RWPE2 (cell line): ENCODE measurements around the gene MGMT.

Experiments used
- ATAC-seq: fragments of 200-7000 bp; cut with Tn5 transposase; 3 replicates; pipeline ENCODE4 v1.9.1; 2021; ENCODE audit warnings: low read depth
- DNase-seq: peaks from one replicate; pipeline ENCODE4 v3.0.0-alpha.2; 2020; ENCODE audit warnings: low spot score
- H3K27ac ChIP-seq: fragments of 450-650 bp; 2 replicates; pipeline ENCODE4 v1.5.1; 2017; ENCODE audit warnings: mild to moderate bottlenecking; ENCODE audit not compliant: poor library complexity, severe bottlenecking
- H3K27me3 ChIP-seq: fragments of 250-450 bp; sonication (Bioruptor Pico); 2 replicates; pipeline ENCODE4 v1.5.1; 2021; ENCODE audit warnings: mild to moderate bottlenecking, moderate library complexity; ENCODE audit not compliant: insufficient read depth, poor library complexity, severe bottlenecking
- H3K36me3 ChIP-seq: fragments of 250-450 bp; sonication (Bioruptor Pico); 2 replicates; pipeline ENCODE4 v1.5.1; 2020; ENCODE audit warnings: low read depth, mild to moderate bottlenecking, moderate library complexity
- H3K4me1 ChIP-seq: fragments of 250-450 bp; sonication (Bioruptor Pico); 2 replicates; pipeline ENCODE4 v1.5.1; 2021; ENCODE audit warnings: mild to moderate bottlenecking, moderate library complexity; ENCODE audit not compliant: insufficient read depth, poor library complexity, severe bottlenecking
- H3K4me3 ChIP-seq: fragments of 250-450 bp; sonication (Bioruptor Pico); 2 replicates; pipeline ENCODE4 v1.5.1; 2021; ENCODE audit warnings: mild to moderate bottlenecking, moderate library complexity; ENCODE audit not compliant: severe bottlenecking
- H3K9me3 ChIP-seq: fragments of 250-450 bp; sonication (Bioruptor Pico); 2 replicates; pipeline ENCODE4 v1.5.1; 2021; ENCODE audit warnings: mild to moderate bottlenecking, moderate library complexity; ENCODE audit not compliant: severe bottlenecking
- TF ChIP-seq, protein P1 (sequence below): fragments of 450-650 bp; IDR thresholded peaks from one replicate; pipeline ENCODE4 v1.5.1; 2017; ENCODE audit warnings: mild to moderate bottlenecking, moderate library complexity; ENCODE audit not compliant: poor library complexity, severe bottlenecking

The MGMT gene

GRCh38 chr10:129679207-129679606, 212.2 kb downstream of the MGMT start:
- DNase-seq, result no peak
- no peak overlapping the region for H3K27ac ChIP-seq
- no peak overlapping the region for H3K4me3 ChIP-seq
- H3K36me3 ChIP-seq, result no peaks in the 10 kb centered on the region
- no peaks in the 10 kb centered on the region for H3K27me3 ChIP-seq
- no peak for ATAC-seq
- H3K4me1 ChIP-seq, result no peaks in the 10 kb centered on the region
- TF ChIP-seq, protein P1, sequence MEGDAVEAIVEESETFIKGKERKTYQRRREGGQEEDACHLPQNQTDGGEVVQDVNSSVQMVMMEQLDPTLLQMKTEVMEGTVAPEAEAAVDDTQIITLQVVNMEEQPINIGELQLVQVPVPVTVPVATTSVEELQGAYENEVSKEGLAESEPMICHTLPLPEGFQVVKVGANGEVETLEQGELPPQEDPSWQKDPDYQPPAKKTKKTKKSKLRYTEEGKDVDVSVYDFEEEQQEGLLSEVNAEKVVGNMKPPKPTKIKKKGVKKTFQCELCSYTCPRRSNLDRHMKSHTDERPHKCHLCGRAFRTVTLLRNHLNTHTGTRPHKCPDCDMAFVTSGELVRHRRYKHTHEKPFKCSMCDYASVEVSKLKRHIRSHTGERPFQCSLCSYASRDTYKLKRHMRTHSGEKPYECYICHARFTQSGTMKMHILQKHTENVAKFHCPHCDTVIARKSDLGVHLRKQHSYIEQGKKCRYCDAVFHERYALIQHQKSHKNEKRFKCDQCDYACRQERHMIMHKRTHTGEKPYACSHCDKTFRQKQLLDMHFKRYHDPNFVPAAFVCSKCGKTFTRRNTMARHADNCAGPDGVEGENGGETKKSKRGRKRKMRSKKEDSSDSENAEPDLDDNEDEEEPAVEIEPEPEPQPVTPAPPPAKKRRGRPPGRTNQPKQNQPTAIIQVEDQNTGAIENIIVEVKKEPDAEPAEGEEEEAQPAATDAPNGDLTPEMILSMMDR, result no peak
- H3K9me3 ChIP-seq, result no peaks in the 10 kb centered on the region

GRCh38 chr10:129680661-129681344, 213.8 kb downstream of the MGMT start:
- no peaks in the 10 kb centered on the region for H3K27me3 ChIP-seq
- ATAC-seq, result no peak
- TF ChIP-seq, protein P1, result no peak

DNA sequence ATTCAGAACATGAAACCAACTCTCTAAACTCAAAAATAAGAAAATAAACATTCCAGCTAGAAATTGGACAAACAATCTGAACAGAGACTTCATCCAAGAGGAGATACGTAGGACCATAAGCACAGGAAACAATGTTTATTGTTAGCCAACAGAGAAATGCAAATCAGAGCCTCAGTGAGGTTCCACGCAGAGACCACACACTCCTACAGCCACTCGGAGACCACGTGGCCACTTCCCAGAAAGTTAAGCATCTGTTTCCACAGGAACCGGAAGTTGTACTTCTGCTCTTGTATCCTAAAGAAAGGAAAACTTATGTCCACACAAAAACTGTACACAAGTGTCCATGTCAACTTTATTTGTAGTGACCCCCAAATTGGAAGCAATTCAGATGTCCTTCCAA, 214.8 kb downstream of the MGMT start:
- H3K4me1 ChIP-seq, result no peaks in the 10 kb centered on the region
- no peak overlapping the region for H3K27ac ChIP-seq
- ATAC-seq, result no peak
- no peaks in the 10 kb centered on the region for H3K36me3 ChIP-seq
- H3K27me3 ChIP-seq, result no peaks in the 10 kb centered on the region
- no peaks in the 10 kb centered on the region for H3K9me3 ChIP-seq
- DNase-seq, result no peak
- TF ChIP-seq, protein P1, result no peak
- no peak overlapping the region for H3K4me3 ChIP-seq

More at GRCh38 chr10:129680661-129681344, 213.8 kb downstream of the MGMT start:
- H3K27ac ChIP-seq, result no peak overlapping the region
- H3K9me3 ChIP-seq, result no peaks in the 10 kb centered on the region
- H3K36me3 ChIP-seq, result no peaks in the 10 kb centered on the region
- no peak for DNase-seq
- H3K4me3 ChIP-seq, result no peak overlapping the region
- no peaks in the 10 kb centered on the region for H3K4me1 ChIP-seq

- Histone ChIP-seq H3K27me3 (no peaks in the 10 kb centered on the region), H3K36me3 (no peaks in the 10 kb centered on the region), H3K9me3 (no peaks in the 10 kb centered on the region), H3K4me3 (no peak overlapping the region), H3K27ac (no peak overlapping the region), H3K4me1 (no peaks in the 10 kb centered on the region)
- no peak for DNase-seq
- TF ChIP-seq, protein P1, result no peak
- no peak for ATAC-seq
Measured at GRCh38 chr10:129683519-129683918, 216.5 kb downstream of the MGMT start.

DNA sequence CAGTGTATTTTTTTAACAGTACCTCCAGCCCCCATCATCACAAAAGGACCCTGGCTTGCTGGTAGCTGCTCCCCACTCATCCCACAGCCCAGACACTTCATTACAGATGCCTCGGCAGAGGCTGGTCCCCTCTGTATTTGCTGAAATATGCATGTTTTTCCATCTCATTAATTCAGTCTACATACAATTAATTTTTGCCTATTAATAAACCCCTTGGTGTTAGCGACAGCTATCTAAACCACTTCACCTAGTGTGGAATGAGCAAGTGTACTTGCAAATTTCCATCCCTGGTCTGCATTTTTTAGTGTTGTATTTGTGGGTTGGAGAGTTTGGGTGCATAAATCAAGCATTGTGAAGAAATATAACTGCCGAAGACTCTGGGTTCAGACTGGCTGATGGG, 216.9 kb downstream of the MGMT start:
- no peak for DNase-seq
- H3K27ac ChIP-seq, result no peak overlapping the region
- no peak overlapping the region for H3K4me3 ChIP-seq
- no peaks in the 10 kb centered on the region for H3K27me3 ChIP-seq
- H3K9me3 ChIP-seq, result no peaks in the 10 kb centered on the region
- H3K4me1 ChIP-seq, result no peaks in the 10 kb centered on the region
- ATAC-seq, result no peak
- no peaks in the 10 kb centered on the region for H3K36me3 ChIP-seq
- TF ChIP-seq, protein P1, result no peak
